Measurements from ENCODE around the gene KLHL29. TPM values are rescaled to one million over a fixed set of nuclear protein-coding genes. Genes with fewer than 3 reads are reported as not detected.

The KLHL29 gene
- total RNA-seq, 1 experiment from 2014 or later: 2.6 TPM

DNA sequence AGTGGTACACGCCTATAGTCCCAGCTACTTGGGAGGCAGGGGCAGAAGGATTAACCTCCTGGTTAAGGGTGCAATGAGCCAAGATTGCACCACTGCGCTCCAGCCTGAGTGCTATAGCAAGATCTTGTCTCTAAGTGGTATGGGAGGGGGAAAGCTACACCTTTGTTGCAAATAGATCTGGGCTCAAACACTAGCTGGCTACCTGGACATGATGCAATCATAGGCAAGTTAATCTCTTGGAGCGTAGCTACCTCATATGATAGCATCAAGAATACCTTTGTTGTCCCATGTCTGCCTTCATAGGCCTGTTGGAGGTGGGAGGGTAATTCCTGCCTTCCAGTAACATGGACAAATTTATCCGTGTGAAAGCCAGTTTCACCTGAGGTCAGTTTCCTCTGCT is 15.7 kb downstream of the KLHL29 start:
- Histone ChIP-seq H3K9me2 (replicated peaks; ENCODE audit: low read length) (no peaks in the 10 kb centered on the region), H3K4me1 (ENCODE audit: insufficient read depth, low read length) (peaks cover 21% of the 10 kb centered on the region), H3K9ac (ENCODE audit: low read length) (no peak overlapping the region), H3K27ac (ENCODE audit: low read length) (no peak overlapping the region), H3K4me3 (ENCODE audit: low read length) (no peak overlapping the region), H3K79me2 (ENCODE audit: low read length) (no peaks in the 10 kb centered on the region), H2AFZ (ENCODE audit: low read length) (no peak overlapping the region), H4K20me1 (ENCODE audit: low read length) (no peaks in the 10 kb centered on the region), H3F3A (ENCODE audit: low read length, unreplicated experiment) (no peaks in the 10 kb centered on the region), H3K9me3 (ENCODE audit: low read length) (no peaks in the 10 kb centered on the region), H3K4me2 (ENCODE audit: low read length) (no peak overlapping the region), H3K36me3 (ENCODE audit: low read depth, low read length) (no peaks in the 10 kb centered on the region), H3K27me3 (ENCODE audit: low read length) (no peaks in the 10 kb centered on the region)
- BruUV-seq (replicated peaks): no TSS peak
- ChIA-PET POLR2A (ENCODE audit: unreplicated experiment) (no interaction called here), CTCF (no interaction called here)
- no peak for DNase-seq
- intact Hi-C loops (cut with micrococcal nuclease): loop anchor here (10.0 kb wide), 1 partner anchor 364 kb away; no protein-coding TSS in a partner anchor
- no peak for ATAC-seq
- TF ChIP-seq, protein P1, sequence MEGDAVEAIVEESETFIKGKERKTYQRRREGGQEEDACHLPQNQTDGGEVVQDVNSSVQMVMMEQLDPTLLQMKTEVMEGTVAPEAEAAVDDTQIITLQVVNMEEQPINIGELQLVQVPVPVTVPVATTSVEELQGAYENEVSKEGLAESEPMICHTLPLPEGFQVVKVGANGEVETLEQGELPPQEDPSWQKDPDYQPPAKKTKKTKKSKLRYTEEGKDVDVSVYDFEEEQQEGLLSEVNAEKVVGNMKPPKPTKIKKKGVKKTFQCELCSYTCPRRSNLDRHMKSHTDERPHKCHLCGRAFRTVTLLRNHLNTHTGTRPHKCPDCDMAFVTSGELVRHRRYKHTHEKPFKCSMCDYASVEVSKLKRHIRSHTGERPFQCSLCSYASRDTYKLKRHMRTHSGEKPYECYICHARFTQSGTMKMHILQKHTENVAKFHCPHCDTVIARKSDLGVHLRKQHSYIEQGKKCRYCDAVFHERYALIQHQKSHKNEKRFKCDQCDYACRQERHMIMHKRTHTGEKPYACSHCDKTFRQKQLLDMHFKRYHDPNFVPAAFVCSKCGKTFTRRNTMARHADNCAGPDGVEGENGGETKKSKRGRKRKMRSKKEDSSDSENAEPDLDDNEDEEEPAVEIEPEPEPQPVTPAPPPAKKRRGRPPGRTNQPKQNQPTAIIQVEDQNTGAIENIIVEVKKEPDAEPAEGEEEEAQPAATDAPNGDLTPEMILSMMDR (conservative IDR thresholded peaks at IDR 0.05; ENCODE audit: low read depth, low read length): no peak
- TF ChIP-seq EZH2phosphoT487 (IDR thresholded peaks at IDR 0.05; ENCODE audit: borderline replicate concordance, low read length) (no peak), EZH2 (IDR thresholded peaks at IDR 0.05; ENCODE audit: low read length, unreplicated experiment) (no peak)

DNA sequence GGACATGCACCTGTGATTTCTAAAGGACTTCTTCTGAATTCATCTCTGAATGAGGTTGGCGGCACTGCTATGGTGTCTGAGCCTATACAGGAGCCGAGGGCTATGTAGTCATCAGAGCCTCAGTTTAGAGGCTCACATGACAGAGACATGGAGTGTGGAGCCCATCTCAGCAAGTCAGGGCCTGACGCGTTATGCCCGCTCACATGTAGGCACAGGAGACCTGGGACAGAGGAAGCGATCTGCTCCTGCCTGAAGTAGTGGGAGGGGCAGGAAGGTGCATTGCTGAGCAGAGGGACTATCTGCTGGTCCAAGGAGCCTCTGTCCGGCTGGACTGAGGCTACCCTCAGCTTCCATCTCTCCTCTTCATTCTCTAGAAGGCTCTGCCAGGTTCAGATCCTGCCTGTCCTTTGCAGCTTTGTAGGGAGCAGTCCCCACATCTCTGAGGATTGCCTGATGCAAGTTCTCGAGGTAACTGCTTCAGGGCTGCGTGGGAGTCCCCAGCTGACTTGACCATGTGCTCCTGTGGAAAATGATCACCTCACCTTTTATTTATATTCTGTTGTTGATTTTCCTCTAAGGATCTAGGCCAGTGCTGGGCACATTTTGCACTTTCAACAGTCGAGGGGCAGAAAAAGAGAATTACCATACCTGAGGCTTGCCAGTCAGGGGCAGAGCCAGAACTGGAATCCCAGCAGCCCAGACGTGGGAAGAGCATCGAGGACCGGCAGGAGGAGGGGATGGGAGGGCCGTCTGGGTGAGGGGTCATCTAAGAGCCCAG is 16.6 kb downstream of the KLHL29 start:
- CTCF ChIA-PET: no interaction called here
- DNase-seq (no peak), ATAC-seq (no peak)
- Histone ChIP-seq H3K4me1 (ENCODE audit: insufficient read depth, low read length) (peaks cover 21% of the 10 kb centered on the region), H3K4me3 (ENCODE audit: low read length) (no peak overlapping the region), H4K20me1 (ENCODE audit: low read length) (no peaks in the 10 kb centered on the region), H3K27me3 (ENCODE audit: low read length) (no peaks in the 10 kb centered on the region), H3K9ac (ENCODE audit: low read length) (no peak overlapping the region), H3K27ac (ENCODE audit: low read length) (no peak overlapping the region), H2AFZ (ENCODE audit: low read length) (no peak overlapping the region), H3K4me2 (ENCODE audit: low read length) (no peak overlapping the region), H3K9me2 (replicated peaks; ENCODE audit: low read length) (no peaks in the 10 kb centered on the region), H3K79me2 (ENCODE audit: low read length) (no peaks in the 10 kb centered on the region), H3F3A (ENCODE audit: low read length, unreplicated experiment) (no peaks in the 10 kb centered on the region), H3K9me3 (ENCODE audit: low read length) (no peaks in the 10 kb centered on the region), H3K36me3 (ENCODE audit: low read depth, low read length) (no peaks in the 10 kb centered on the region)
- intact Hi-C loops (cut with micrococcal nuclease): loop anchor here (10.0 kb wide), 1 partner anchor 363 kb away; no protein-coding TSS in a partner anchor
- TF ChIP-seq EZH2phosphoT487 (IDR thresholded peaks at IDR 0.05; ENCODE audit: borderline replicate concordance, low read length) (no peak), EZH2 (IDR thresholded peaks at IDR 0.05; ENCODE audit: low read length, unreplicated experiment) (no peak)
- TF ChIP-seq, protein P1 (conservative IDR thresholded peaks at IDR 0.05; ENCODE audit: low read depth, low read length): no peak
- no TSS peak for BruUV-seq (replicated peaks)
- POLR2A ChIA-PET (ENCODE audit: unreplicated experiment): no interaction called here

DNA sequence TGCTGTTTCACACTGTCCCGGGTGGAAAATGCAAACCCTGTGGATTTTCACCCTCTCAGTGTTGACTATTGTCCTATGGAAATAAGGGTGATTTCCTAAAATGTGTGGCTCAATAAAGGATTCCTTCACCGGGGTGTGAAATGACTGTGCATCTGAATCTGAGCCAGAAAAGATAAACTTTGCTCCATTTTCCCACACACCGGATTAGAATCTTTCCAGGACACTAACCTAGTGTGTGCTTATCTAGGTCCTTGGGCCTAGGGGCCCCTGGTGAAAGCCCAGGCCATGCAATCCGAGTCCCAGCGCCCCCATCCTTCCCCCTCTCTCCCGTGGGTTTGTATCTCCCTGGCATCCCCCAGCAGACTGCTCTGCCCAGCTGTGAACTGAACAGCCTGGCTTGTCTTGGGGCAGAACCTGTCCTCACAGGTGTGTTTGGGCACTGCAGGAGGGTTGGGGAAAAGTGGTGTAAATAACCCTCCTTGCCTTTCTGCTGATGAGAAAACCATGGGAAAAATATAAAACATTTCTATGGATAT is 17.3 kb downstream of the KLHL29 start:
- Histone ChIP-seq H2AFZ (ENCODE audit: low read length) (no peak overlapping the region), H3K4me3 (ENCODE audit: low read length) (no peak overlapping the region)
- intact Hi-C loops (cut with micrococcal nuclease): loop anchor here (10.0 kb wide), 1 partner anchor 363 kb away; no protein-coding TSS in a partner anchor

More for the DNA sequence above, 17.3 kb downstream of the KLHL29 start:
- CTCF ChIA-PET: no interaction called here
- ATAC-seq (no peak), DNase-seq (no peak)
- TF ChIP-seq, protein P1 (conservative IDR thresholded peaks at IDR 0.05; ENCODE audit: low read depth, low read length): no peak
- TF ChIP-seq EZH2phosphoT487 (IDR thresholded peaks at IDR 0.05; ENCODE audit: borderline replicate concordance, low read length) (no peak), EZH2 (IDR thresholded peaks at IDR 0.05; ENCODE audit: low read length, unreplicated experiment) (no peak)
- POLR2A ChIA-PET (ENCODE audit: unreplicated experiment): no interaction called here
- H3K9me3 ChIP-seq (ENCODE audit: low read length): no peaks in the 10 kb centered on the region
- no peak overlapping the region for H3K9ac ChIP-seq (ENCODE audit: low read length)
- no peak overlapping the region for H3K4me2 ChIP-seq (ENCODE audit: low read length)
- H3K9me2 ChIP-seq (replicated peaks; ENCODE audit: low read length): no peaks in the 10 kb centered on the region
- no peaks in the 10 kb centered on the region for H3K36me3 ChIP-seq (ENCODE audit: low read depth, low read length)
- no peak overlapping the region for H3K27ac ChIP-seq (ENCODE audit: low read length)
- H3F3A ChIP-seq (ENCODE audit: low read length, unreplicated experiment): no peaks in the 10 kb centered on the region
- no TSS peak for BruUV-seq (replicated peaks)
- no peaks in the 10 kb centered on the region for H3K27me3 ChIP-seq (ENCODE audit: low read length)
- H4K20me1 ChIP-seq (ENCODE audit: low read length): no peaks in the 10 kb centered on the region
- H3K4me1 ChIP-seq (ENCODE audit: insufficient read depth, low read length): peaks cover 21% of the 10 kb centered on the region
- H3K79me2 ChIP-seq (ENCODE audit: low read length): no peaks in the 10 kb centered on the region
